Dermis blood vessel endothelial cell (primary cell): Measurements from ENCODE around the gene GAPDHS. TPM values are rescaled to one million over a fixed set of nuclear protein-coding genes. Genes with fewer than 3 reads are reported as not detected.

Experiments
- DNase-seq: peaks from one replicate; pipeline ENCODE4 v3.0.0; 2010
- total RNA-seq: library from RNA; depleted of rRNA; stranded (reverse); fragments of >200 nt; gene quantifications from 2 replicates; pipeline ENCODE4 v1.2.3, GENCODE V29; 2014

The GAPDHS gene
- total RNA-seq, 1 donor from 2014 or later = not detected

DNA sequence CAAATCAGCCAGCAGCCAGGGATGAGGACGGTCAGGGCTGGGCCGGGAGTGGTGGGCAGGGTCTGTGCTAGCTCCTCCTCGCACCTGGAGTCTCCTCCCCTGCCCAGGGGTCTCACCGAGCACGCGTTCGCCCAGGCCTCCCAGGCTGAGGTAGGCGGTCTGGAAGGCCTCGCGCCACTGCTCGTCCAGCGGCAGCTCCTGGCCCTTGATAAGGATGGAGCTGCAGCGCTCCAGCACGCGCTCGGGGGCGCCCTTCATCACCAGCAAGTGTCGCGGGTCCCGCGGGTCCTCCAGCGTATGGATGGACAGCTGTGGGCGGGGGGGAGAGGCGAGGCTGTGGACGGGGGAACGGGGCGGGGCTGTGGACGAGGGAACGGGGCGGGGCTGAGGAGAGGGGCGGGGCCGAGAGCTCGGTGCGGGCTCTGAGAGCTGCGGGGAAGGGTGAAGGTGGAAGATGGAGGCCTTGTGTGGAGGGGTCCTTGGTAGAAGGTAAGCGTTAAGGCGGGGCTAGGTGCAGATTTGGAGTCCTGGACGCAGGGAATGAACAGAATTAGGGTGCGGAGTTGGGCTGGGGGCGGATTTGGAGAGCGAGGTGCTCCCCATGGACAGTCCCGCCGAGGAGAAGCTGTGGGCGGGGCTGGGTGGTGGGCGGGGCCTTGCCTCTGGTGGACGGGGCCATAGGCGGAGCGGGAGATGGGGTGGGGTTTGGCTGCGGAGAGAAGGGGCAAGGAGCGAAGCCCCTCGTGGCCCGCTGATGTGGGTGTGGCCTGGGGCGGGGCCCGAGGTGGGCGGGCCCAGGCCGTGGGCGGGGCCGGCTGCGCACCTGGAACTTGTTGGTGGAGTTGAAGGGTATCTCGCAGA is 24.5 kb downstream of the GAPDHS start:
- peak; percentile 52 for DNase-seq

DNA sequence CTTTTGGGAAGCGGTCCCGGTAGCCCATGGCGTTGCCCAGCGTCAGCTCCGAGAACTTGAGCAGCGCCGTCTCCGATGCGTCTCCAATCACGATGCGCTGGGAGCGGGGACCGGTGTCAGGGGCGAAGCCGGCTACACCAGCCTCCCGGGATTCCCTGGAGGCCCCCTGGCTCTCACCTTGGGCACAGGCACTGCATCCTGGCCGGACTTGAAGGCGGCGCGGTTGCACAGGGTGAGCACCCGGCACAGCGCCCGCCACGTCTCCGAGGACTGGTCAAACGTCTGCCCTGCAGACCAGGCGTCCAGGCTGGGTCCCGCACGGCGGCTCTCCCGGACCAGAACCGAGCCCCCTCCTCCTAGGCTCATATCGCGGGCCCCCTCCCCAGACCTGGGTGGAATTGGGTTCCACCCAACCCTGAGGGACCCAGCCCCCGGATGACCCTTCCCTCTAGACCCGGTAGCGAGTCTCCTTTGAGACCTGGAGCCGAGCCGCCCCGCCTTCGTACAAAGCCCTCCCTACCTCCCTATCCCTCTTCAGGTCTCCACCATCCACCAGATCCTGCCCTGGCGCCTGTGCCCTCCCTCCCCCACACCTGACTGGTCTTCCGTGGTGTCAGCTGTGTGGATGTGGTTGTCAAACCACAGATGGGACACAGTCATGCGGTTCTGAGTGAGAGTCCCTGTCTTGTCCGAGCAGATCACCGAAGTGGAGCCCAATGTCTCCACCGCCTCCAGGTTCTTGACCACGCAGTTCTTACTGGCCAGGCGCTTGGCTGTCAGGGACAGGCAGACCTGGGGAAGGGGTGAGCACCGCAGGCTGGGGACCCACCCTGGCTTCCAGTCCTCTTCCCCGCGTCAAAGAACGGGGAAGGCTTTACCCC is 25.4 kb downstream of the GAPDHS start:
- DNase-seq = no peak

- DNase-seq = no peak
These were observed 26.0 kb downstream of the GAPDHS start for GRCh38 chr19:35559281-35559659.

DNA sequence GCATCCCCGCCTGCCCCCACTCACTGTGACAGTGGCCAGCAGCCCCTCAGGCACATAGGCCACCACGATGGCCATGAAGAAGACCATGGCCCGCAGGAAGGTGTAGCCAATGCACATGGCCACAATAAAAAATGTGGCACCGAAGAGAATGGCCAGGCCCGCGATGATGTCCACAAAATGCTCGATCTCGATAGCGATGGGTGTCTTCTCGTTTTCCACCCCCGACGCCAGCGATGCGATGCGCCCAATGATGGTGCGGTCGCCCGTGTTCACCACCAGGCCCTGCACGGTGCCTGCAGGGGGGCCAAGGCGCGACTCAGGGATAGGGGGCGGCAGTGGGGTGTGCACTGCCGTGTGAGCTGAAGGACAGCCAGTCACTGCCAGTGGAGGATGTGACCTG is 26.5 kb downstream of the GAPDHS start:
- no peak for DNase-seq

GRCh38 chr19:35560271-35560670 is 27.0 kb downstream of the GAPDHS start:
- DNase-seq = no peak

DNA sequence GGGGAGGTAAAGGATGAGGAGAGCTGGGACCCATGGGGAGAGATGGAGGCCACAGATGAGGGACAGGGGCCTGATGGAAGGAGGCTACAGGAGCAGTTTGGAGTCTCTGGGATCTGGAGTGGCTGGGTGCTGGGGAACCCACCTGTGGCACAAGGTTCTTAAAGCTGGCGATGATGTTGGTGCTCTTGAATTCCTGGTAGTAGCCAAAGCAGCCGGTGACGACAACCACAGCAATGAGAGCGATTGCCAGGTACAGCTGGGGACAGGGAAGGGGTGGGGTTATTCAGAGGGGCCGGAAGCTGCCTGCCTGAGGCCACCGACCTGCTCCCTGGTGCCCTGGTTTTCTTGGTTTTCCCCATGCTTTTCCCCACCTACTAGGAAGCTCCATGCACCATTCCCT is 27.4 kb downstream of the GAPDHS start:
- DNase-seq = no peak

- DNase-seq = no peak
These were observed 28.2 kb downstream of the GAPDHS start for GRCh38 chr19:35561436-35561835.

DNA sequence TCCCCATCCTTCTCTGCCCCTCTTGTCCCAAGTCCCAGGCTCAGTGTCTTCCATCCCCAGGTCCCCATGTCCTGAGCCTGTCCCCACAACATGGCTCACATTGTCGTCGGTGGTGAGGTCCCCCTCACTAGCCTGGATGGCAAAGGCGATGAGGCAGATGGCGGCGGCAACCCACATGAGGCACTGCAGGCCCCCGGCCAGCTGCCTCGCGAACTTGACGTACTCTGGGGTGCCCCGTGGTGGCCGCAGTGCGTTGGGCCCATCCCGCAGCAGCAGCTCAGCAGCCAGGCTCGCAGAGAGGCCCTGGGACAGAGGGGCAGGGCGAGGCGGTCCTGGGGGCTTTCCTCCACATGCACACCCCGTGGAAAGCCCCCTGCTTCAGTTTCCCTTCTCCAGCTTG is 29.1 kb downstream of the GAPDHS start:
- DNase-seq = no peak

DNA sequence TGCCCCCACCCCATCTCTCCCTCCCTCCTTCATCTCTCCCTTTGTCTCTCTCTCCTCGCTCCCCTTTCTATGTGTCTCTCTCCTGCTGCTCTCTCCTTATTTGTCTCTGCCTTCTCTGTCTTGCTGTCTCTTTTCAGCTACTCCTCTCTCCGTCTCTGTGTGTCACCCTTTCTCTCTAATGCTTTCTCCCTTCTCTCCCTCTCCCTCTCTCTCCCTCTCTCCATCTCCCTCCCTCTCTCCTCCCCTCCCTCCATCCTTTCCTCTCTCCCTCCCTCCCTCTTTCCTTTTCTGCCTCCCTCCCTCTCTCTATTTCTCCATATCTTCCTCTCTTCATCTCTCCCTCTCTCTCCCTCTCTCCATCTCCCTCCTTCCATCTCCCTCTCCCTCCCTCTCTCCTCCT is 29.5 kb downstream of the GAPDHS start:
- DNase-seq = no peak

- DNase-seq = no peak
These were observed 30.1 kb downstream of the GAPDHS start, which contains the start of gene ATP4A for GRCh38 chr19:35563207-35563829. Gene ATP4A (minus strand): TSS chr19:35563658. CDS start chr19:35563629, 29 bp downstream.

DNA sequence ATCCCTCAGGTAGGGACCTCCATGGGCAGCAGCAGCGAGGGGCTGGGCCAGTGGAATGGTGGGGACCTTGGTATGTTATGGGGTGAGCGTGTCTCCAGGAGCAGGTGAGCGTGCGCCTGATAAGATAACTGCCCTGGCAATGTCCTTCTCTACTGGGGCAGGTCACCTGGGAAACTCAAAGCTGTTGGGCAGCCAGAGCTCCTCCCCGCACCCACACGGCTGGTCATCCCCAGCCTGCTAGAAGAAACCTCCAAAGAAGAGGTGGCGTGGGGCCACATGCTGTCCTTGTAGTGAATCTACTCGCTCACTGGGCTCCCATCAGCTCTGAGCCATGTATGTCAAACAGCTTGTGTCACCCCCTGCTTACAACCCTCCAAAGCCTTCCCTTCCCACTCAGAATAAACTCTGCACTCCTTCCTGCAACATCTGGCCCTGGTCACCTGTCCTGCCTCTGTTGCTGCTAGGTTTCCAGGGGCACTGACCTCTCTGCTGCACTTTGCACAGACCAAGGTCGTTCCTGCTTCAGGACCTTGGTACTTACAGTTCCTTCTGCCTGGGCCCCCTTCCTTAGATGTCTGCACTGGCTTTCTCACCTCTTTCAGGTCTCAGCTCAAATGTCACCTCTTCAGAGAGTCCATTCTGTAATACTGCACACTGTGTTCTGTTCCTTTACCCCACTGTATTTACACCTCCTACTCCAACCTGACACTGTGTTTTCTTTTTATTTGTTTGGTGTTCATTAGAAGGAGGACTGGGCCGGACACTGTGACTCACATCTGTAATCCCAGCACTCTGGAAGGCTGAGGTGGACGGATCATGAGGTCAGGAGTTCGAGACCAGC is 32.0 kb downstream of the GAPDHS start:
- no peak for DNase-seq

- no peak for DNase-seq
These were observed 33.5 kb downstream of the GAPDHS start for GRCh38 chr19:35566738-35567137.

GRCh38 chr19:35569281-35569781 is 36.1 kb downstream of the GAPDHS start:
- DNase-seq = no peak

DNA sequence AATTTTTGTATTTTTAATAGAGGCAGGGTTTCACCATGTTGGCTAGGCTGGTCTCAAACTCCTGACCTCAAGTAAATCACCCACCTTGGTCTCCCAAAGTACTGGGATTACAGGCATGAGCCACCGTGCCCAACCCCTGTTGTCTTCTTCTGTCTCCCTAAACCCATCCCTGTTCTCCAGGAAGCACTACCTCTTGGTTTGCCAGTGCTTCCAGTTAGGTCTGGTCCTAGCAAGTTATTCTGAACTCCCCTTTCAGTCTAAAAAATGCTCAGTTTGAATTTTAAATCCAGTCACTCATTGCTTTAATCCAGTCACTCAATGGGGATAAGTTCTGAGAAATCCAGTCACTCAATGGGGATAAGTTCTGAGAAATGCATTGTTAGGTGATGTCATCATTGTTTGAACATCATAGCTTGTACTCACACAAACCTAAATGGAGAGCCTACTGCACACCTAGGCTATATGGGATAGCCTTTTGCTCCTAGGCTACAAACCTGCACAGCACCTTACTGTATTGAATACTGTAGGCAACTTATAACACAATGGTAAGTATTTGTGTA is 38.2 kb downstream of the GAPDHS start:
- no peak for DNase-seq

GRCh38 chr19:35577918-35578317 is 44.7 kb downstream of the GAPDHS start:
- no peak for DNase-seq

DNA sequence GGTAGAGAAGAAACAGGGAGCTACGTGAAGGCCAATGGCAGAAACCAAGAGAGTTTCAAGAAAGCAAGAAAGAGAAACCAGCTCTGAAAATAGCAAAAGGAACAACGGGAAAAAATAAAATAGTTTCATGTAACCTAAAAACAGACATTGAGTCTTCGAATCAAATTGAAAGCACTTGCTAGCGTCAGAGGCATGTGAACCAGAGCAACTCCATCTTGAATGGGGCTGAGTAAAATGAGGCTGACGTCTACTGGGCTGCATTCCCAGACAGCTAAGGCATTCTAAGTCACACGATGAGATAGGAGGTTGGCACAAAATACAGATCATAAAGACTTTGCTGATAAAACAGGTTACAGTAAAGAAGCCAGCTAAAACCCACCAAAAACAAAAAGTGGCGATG is 45.5 kb downstream of the GAPDHS start:
- DNase-seq = no peak

- DNase-seq = no peak
These were observed 49.5 kb downstream of the GAPDHS start for GRCh38 chr19:35582760-35583159.

DNA sequence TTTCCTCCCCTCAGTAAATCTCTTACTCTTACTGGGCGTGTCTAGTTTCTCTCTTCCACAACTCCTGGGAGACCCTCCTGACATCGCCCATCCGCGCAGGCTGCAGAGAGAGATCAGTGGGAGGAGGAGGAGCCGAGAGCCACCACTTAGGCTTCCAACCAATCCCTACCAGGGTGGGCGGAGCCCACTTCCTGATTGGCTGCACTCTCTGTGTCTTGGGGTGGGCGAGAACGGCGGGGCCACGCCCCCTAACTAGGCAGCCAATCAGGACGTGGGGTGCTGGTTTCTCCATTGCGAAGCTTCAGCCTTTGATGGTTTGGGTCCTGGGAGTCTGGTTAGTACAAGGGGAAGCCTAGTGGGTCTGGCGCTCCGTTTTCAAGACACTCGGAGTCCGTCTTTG is 52.6 kb downstream of the GAPDHS start, which contains the start of gene PMIS2:
Gene PMIS2 (plus strand): TSS at position 326 of the 400 bp plus-strand sequence. CDS start 87 bp downstream, outside the sequence.
- DNase-seq = peak; percentile 9

GRCh38 chr19:35587321-35587720 is 54.1 kb downstream of the GAPDHS start:
- DNase-seq = peak; percentile 18

- no peak for DNase-seq
These were observed 57.6 kb downstream of the GAPDHS start for GRCh38 chr19:35590875-35591274.

- DNase-seq = peak; percentile 66
These were observed 59.0 kb downstream of the GAPDHS start for GRCh38 chr19:35592226-35592625.
